Inflammatory macrophage treated with lipopolysaccharide for 1 hour (primary cell): Measurements from ENCODE around the gene CTRL.

Experiments used
- DNase-seq, 2 donors: peaks; one replicate each; pipeline ENCODE4 v3.0.0-alpha.2; 2020 to 2022

CTRL gene

DNA sequence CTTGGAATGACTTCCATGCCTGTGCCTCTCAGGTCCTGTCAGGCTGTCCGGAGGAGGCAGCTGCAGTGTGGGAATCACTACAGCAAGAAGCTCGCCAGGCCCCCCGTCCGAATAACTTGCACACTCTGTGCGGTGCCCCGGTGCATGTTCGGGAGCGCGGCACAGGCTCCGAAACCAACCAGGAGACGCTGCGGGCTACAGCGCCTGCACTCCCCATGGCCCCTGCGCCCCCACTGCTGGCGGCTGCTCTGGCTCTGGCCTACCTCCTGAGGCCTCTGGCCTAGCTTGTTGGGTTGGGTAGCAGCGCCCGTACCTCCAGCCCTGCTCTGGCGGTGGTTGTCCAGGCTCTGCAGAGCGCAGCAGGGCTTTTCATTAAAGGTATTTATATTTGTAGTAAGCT lies 45.7 kb downstream of the CTRL start:
- no peak for DNase-seq

DNA sequence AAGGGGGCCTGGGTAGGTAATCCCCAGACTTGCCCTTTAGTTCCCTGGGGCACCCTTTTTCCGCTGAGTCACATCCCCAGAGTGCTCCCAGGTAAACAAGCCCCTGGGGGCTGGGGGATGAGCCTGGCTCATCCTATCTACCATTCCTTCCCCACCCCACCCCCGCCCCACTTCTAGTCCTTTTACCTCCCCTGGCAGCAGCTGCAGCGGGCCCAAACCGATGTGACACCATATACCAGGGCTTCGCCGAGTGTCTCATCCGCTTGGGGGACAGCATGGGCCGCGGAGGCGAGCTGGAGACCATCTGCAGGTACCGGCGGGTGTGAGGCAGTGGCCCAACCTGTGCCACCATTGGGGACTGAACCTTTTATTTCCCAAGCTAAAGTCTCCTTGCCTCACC lies 46.1 kb downstream of the CTRL start:
- no peak for DNase-seq

DNA sequence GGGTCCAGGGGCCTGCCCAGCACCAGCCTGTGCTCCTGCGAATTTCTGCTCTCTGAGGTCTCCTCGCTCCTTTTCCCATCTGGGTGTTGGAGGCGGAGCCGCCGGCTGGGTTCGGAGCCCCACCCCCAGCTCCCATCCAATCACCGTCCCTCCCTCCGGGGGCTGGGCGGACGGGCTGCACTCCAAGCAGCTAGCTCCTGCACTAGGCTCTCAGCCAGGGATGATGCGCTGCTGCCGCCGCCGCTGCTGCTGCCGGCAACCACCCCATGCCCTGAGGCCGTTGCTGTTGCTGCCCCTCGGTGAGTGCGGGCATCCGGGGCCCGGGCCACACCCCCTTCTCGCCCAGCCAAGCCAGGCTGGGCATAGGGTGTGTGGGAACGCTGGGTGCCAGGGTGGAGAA lies 47.0 kb downstream of the CTRL start, which contains the start of gene NRN1L:
Gene NRN1L, plus strand, starts transcription at position 202 of the 400 bp plus-strand sequence. Its CDS starts 19 bp downstream, at position 221.
- DNase-seq = no peak

DNA sequence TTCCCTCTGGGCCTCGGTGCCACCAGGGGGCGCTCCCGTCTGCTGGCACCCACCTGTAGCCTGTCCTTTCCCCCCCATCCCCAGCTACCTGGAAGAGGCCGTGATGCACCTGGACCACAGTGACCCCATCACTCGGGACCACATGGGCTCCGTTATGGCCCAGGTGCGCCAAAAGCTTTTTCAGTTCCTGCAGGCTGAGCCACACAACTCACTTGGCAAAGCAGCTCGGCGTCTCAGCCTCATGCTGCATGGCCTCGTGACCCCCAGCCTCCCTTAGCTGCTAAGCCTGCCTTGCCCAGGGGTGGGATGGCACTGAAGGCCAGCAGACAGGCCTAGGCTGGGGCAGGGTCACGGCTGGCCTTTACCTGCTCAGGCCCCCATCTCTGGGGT lies 47.8 kb downstream of the CTRL start:
- DNase-seq = peak in 1 of 2 donors; percentile 56

DNA sequence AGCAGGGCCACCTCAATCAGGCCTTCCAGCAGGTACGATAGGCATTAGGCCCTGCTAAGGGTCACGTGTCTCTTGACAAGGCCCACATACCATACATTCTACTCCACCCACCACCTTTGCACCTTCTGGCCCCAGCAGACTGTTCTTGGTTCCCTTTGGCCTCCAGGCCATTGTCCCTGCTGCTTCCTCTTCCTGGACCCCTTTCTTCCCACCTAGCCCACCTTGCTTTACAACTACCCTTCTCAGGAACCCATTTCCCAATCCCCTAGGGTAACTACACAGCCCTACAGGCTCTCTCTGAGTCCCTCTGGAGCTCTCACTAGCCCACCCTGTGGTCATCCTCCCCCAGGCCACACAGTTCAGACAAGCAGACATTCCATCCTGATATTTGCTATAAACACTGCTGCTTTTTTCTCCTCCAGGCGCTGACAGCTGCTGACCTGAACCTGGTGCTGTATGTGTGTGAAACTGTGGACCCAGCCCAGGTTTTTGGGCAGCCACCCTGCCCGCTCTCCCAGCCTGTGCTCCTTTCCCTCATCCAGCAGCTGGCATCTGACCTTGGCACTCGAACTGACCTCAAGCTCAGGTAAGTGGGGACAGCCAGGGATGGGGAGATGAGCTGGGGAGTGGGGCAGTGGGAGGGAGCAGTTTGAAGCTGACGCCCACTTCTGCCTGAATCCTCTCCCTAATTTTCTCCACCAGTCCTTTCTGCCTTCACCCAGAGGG lies 48.4 kb downstream of the CTRL start:
- no peak for DNase-seq

DNA sequence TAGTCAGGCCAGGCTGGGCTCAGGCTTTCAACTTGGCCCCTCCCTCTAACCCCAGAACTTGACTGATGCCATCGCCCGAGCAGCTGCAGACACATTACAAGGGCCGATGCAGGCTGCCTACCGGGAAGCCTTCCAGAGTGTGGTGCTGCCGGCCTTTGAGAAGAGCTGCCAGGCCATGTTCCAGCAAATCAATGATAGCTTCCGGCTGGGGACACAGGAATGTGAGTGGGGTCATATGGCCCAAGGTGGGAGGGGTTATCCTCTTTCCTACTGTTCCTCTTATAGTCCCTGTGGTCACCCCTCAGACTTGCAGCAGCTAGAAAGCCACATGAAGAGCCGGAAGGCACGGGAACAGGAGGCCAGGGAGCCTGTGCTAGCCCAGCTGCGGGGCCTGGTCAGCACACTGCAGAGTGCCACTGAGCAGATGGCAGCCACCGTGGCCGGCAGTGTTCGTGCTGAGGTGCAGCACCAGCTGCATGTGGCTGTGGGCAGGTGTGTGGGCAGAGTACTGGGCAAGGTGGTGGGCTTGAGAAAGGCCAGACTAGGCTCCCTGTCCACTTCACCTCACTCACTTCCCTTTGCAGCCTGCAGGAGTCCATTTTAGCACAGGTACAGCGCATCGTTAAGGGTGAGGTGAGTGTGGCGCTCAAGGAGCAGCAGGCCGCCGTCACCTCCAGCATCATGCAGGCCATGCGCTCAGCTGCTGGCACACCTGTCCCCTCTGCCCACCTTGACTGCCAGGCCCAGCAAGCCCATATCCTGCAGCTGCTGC lies 49.1 kb downstream of the CTRL start:
- no peak for DNase-seq

DNA sequence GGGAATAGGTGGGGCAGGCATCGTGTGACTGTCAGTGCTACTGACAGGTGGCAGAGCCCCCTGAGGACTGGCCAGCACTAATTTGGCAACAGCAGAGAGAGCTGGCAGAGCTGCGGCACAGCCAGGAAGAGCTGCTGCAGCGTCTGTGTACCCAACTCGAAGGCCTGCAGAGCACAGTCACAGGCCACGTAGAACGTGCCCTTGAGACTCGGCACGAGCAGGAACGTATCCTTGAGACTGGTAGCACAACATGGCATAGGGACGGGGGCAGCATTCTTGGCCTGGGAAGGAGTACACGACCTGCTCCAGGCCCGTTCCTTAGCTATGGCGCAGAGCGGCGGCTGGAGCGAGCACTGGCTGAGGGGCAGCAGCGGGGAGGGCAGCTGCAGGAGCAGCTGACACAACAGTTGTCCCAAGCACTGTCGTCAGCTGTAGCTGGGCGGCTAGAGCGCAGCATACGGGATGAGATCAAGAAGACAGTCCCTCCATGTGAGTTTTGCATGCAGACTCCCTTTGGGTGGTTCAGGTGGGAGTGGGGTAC lies 50.0 kb downstream of the CTRL start:
- no peak for DNase-seq

DNA sequence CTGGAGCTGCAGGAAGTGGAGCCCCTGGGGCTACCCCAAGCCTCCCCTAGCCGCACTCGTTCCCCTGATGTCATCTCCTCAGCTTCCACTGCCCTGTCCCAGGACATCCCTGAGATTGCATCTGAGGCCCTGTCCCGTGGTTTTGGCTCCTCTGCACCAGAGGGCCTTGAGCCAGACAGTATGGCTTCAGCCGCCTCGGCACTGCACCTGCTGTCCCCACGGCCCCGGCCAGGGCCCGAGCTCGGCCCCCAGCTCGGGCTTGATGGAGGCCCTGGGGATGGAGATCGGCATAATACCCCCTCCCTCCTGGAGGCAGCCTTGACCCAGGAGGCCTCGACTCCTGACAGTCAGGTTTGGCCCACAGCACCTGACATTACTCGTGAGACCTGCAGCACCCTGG lies 51.1 kb downstream of the CTRL start:
- no peak for DNase-seq

DNA sequence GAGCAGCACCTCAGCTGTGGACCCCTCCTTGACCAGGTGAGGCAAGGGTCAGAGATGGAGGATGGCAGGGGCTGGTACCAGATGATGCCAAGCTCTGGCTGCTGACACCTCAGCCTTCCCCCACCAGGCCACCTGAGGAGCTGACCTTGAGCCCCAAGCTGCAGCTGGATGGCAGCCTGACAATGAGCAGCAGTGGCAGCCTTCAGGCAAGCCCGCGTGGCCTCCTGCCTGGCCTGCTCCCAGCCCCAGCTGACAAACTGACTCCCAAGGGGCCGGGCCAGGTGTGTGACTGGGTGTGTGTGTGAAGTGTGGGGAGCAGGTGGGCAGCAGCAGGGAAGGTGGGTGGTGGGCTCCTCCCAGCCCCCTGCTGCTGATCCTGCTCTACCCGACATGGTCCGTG lies 51.7 kb downstream of the CTRL start:
- no peak for DNase-seq
